ENCODE data around the gene TXNDC15. TPM values are rescaled to one million over a fixed set of nuclear protein-coding genes. Genes with fewer than 3 reads are reported as not detected.

Gene TXNDC15
- polyA plus RNA-seq, 1 of the 3 experiments (the other 2 are of a cell fraction): 112 TPM

DNA sequence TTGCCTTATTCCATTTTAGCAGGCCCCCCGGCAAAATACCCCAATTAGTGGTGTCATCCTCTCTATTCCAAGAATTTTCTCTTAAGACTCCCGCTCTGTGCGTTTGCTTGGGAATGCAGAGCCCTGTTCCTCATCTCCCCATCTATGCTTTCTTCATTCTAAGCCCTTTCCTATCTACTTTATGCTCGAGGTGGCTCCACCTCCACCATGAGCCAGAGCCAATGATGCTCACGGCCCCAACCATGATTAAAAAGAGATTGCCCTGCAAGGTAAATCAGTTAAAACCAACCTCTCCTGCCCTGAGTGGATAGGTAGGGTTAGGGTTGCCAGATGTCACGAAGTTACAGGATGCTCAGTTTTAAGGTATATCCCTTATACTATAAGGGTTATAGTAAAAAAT, 677 bp upstream of the TXNDC15 start:
- Histone ChIP-seq H3K9me2 (no peaks in the 10 kb centered on the region), H2AFZ (ENCODE audit: low read depth) (peak overlapping the region; percentile 99), H3K4me1 (ENCODE audit: control insufficient read depth in 1 of 2, insufficient read depth in 2 of 2, low read depth in 1 of 2, low read length in 1 of 2) (peaks cover 9 to 22% of the 10 kb centered on the region in 2 experiments; a peak in 2 of 4 replicates), H3K27me3 (ENCODE audit: insufficient read depth) (no peaks in the 10 kb centered on the region), H3K4me2 (peak overlapping the region; percentile 87), H3K9me3 (no peaks in the 10 kb centered on the region), H4K20me1 (ENCODE audit: insufficient read depth) (no peaks in the 10 kb centered on the region), H3F3A (replicated peaks; ENCODE audit: insufficient read depth) (peaks cover 19% of the 10 kb centered on the region), H3K4me3 (ENCODE audit: low read depth in 2 of 2, low read length in 1 of 2) (no peak overlapping the region), H3K27ac (ENCODE audit: low read depth in 2 of 2, low read length in 1 of 2) (peak overlapping the region; percentile 89), H3K36me3 (replicated peaks in 1 of 2; ENCODE audit: control insufficient read depth in 1 of 2, insufficient read depth in 2 of 2, low read length in 1 of 2) (peaks cover 0 to 4% of the 10 kb centered on the region in 2 experiments), H3K79me2 (ENCODE audit: insufficient read depth) (peaks cover 32% of the 10 kb centered on the region), H3K9ac (peak overlapping the region; percentile 92; the same call in 1 of the 2 replicates)
- TF ChIP-seq GABPA (IDR thresholded peaks at IDR 0.05; ENCODE audit: low read depth): no peak
- no peak for DNase-seq
- POLR2A ChIA-PET: interaction anchor here (0.6 to 1.8 kb wide), 10 partner anchors 10 to 561 kb away, joined by 3 to 17 read pairs (median 6); partner anchors contain the start of genes C5orf24, CAMLG, DDX46 and PCBD2
- CTCF ChIA-PET: interaction anchor here (1.3 to 3.4 kb wide), 5 partner anchors 11 to 116 kb away, joined by 3 to 18 read pairs (median 5); partner anchors contain the start of gene PCBD2
- WGBS (ENCODE audit: low lambda C conversion rate): 96% methylated on average over 6 of the region's 6 CpGs

DNA sequence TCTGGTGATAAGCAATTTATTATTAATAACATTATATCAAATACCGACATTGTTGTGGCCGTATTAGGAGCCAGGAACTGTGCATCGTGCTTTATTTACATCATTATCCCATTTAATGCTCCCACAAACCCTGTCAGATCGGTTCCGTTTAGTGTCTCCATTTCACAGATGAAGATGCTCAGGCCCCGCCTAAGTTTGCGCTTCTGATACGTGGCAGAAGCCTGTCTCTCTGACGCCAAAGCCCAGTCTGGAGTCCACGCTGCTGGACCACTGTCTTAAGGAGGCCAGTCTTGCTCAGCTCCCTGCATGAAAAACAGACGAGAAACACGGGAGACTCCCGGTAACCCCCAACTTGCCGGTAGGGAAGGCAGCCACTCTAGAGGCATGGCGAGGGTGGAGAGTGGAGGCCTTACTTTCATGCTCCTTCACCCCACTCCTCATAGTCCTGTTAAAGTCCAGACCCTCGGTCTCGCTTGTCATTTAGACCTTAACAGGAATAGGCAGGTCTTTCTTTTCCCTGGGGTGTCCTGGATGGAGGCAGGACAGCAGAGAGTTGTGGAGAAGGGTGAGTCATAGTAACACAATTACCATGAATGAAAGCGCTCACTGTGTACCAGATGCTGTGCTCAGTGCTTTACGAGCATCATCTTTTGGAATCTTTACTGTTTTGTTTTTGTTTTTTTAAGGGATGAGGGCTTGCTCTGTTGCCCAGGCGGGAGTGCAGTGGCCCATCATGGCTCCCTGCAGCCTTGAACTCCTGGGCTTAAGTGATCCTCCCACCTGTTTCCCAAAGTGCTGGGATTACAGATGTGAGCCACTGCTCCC, 872 bp downstream of the TXNDC15 start:
- Histone ChIP-seq H3K9me3 (no peaks in the 10 kb centered on the region), H3K4me3 (ENCODE audit: low read depth in 2 of 2, low read length in 1 of 2) (peak overlapping the region; percentile 70 to 78), H3K4me2 (peak overlapping the region; percentile 87), H3K27ac (ENCODE audit: low read depth in 2 of 2, low read length in 1 of 2) (peak overlapping the region; percentile 89), H3K27me3 (ENCODE audit: insufficient read depth) (no peaks in the 10 kb centered on the region), H2AFZ (ENCODE audit: low read depth) (peak overlapping the region; percentile 63), H3K4me1 (ENCODE audit: control insufficient read depth in 1 of 2, insufficient read depth in 2 of 2, low read depth in 1 of 2, low read length in 1 of 2) (peaks cover 9 to 22% of the 10 kb centered on the region in 2 experiments; a peak in 2 of 4 replicates), H3K9ac (peak overlapping the region; percentile 92), H4K20me1 (ENCODE audit: insufficient read depth) (no peaks in the 10 kb centered on the region), H3K36me3 (replicated peaks in 1 of 2; ENCODE audit: control insufficient read depth in 1 of 2, insufficient read depth in 2 of 2, low read length in 1 of 2) (peaks cover 0 to 4% of the 10 kb centered on the region in 2 experiments), H3K9me2 (no peaks in the 10 kb centered on the region), H3F3A (replicated peaks; ENCODE audit: insufficient read depth) (peaks cover 14% of the 10 kb centered on the region), H3K79me2 (ENCODE audit: insufficient read depth) (peaks cover 48% of the 10 kb centered on the region)
- peak; percentile 67 for DNase-seq
- 3% methylated on average over 20 of the region's 20 CpGs for WGBS (ENCODE audit: low lambda C conversion rate)
- ChIA-PET CTCF (interaction anchor here (1.3 to 3.4 kb wide), 3 partner anchors 13 to 30 kb away, joined by 4 to 18 read pairs (median 6); partner anchors contain the start of gene PCBD2), POLR2A (interaction anchor here (1.3 to 1.8 kb wide), 6 partner anchors 10 to 116 kb away, joined by 4 to 17 read pairs (median 8); partner anchors contain the start of genes C5orf24, DDX46 and PCBD2)
- TF ChIP-seq YY1 (IDR thresholded peaks at IDR 0.05; ENCODE audit: low read depth) (no peak), RFX5 (IDR thresholded peaks at IDR 0.05; ENCODE audit: low read length) (no peak), SIN3A (IDR thresholded peaks at IDR 0.05; ENCODE audit: borderline replicate concordance, low read depth, low read length) (peak; percentile 31; the same call in 1 of the 2 replicates), TEAD4 (IDR thresholded peaks at IDR 0.05; ENCODE audit: borderline replicate concordance, insufficient read depth) (no peak), USF1 (IDR thresholded peaks at IDR 0.05; ENCODE audit: borderline replicate concordance, low read depth) (no peak), JUND (IDR thresholded peaks at IDR 0.05) (peak; percentile 45), SMC3 (IDR thresholded peaks at IDR 0.05; ENCODE audit: low read depth, low read length) (no peak), POLR2AphosphoS5 (IDR thresholded peaks at IDR 0.05; ENCODE audit: low read depth, low read length) (peak; percentile 65), FOXJ3 (CRISPR knock-in tag; IDR thresholded peaks at IDR 0.05) (no peak), REST (IDR thresholded peaks at IDR 0.05; ENCODE audit: low read depth, low read length) (no peak), RXRA (IDR thresholded peaks at IDR 0.05; ENCODE audit: borderline replicate concordance, low read depth) (no peak), CHD2 (IDR thresholded peaks at IDR 0.05; ENCODE audit: low read length, partially characterized antibody) (peak; percentile 11), TAF1 (IDR thresholded peaks at IDR 0.05; ENCODE audit: borderline replicate concordance, low read depth, low read length) (peak; percentile 15; the same call in 1 of the 2 replicates), MEF2A (IDR thresholded peaks at IDR 0.05; ENCODE audit: borderline replicate concordance, low read depth) (no peak)
- TF ChIP-seq, protein P1, sequence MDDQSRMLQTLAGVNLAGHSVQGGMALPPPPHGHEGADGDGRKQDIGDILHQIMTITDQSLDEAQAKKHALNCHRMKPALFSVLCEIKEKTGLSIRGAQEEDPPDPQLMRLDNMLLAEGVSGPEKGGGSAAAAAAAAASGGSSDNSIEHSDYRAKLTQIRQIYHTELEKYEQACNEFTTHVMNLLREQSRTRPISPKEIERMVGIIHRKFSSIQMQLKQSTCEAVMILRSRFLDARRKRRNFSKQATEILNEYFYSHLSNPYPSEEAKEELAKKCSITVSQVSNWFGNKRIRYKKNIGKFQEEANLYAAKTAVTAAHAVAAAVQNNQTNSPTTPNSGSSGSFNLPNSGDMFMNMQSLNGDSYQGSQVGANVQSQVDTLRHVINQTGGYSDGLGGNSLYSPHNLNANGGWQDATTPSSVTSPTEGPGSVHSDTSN (IDR thresholded peaks at IDR 0.05): peak; percentile 27; the same call in 1 of the 2 replicates
- TF ChIP-seq, protein P2, sequence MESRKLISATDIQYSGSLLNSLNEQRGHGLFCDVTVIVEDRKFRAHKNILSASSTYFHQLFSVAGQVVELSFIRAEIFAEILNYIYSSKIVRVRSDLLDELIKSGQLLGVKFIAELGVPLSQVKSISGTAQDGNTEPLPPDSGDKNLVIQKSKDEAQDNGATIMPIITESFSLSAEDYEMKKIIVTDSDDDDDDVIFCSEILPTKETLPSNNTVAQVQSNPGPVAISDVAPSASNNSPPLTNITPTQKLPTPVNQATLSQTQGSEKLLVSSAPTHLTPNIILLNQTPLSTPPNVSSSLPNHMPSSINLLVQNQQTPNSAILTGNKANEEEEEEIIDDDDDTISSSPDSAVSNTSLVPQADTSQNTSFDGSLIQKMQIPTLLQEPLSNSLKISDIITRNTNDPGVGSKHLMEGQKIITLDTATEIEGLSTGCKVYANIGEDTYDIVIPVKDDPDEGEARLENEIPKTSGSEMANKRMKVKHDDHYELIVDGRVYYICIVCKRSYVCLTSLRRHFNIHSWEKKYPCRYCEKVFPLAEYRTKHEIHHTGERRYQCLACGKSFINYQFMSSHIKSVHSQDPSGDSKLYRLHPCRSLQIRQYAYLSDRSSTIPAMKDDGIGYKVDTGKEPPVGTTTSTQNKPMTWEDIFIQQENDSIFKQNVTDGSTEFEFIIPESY (IDR thresholded peaks at IDR 0.05; ENCODE audit: borderline replicate concordance, low read depth): no peak

Measured in SK-N-SH (cell line).